Keratinocyte (primary cell): ENCODE measurements around the gene RAB37.

Experiments
- CTCF ChIP-seq, 3 experiments: IDR thresholded peaks in 1 of 3; conservative IDR thresholded peaks in 1 of 3; optimal IDR thresholded peaks in 1 of 3; 2 replicates in 2 of 3; 3 replicates in 1 of 3; pipeline versions ENCODE3 to v1.5.1; 2011; ENCODE audit warnings: low read length in 3 of 3, mild to moderate bottlenecking in 3 of 3, moderate library complexity in 2 of 3, control low read depth in 1 of 3, inconsistent platforms in 1 of 3; ENCODE audit not compliant: insufficient read depth in 2 of 3; ENCODE audit errors: extremely low read depth in 1 of 3
- EZH2 ChIP-seq: IDR thresholded peaks from one replicate; pipeline ENCODE4 v1.6.1; 2012; ENCODE audit warnings: inconsistent platforms, mild to moderate bottlenecking, low read length, moderate library complexity

GRCh38 chr17:74742153-74742515, 5.1 kb downstream of the RAB37 start:
- TF ChIP-seq CTCF (optimal IDR thresholded peaks at IDR 0.05 in 1 of 3, IDR thresholded peaks at IDR 0.05 in 1 of 3, conservative IDR thresholded peaks at IDR 0.05 in 1 of 3; ENCODE audit: extremely low read depth in 1 of 3, insufficient read depth in 2 of 3, low read length in 3 of 3) (no peak), EZH2 (no peak)
